ELF-1 (cell line): Measurements from ENCODE around the gene AGO4.
"Not testable (repeated sequence)": the region's sequence is repeated elsewhere in the genome, so short reads cannot be mapped to it uniquely, and the experiment has no call there.

Experiments used
- DNase-seq: peaks from one replicate; pipeline ENCODE4 v3.0.0-alpha.2; 2016; ENCODE audit warnings: low read depth, low spot score

Gene AGO4

DNA sequence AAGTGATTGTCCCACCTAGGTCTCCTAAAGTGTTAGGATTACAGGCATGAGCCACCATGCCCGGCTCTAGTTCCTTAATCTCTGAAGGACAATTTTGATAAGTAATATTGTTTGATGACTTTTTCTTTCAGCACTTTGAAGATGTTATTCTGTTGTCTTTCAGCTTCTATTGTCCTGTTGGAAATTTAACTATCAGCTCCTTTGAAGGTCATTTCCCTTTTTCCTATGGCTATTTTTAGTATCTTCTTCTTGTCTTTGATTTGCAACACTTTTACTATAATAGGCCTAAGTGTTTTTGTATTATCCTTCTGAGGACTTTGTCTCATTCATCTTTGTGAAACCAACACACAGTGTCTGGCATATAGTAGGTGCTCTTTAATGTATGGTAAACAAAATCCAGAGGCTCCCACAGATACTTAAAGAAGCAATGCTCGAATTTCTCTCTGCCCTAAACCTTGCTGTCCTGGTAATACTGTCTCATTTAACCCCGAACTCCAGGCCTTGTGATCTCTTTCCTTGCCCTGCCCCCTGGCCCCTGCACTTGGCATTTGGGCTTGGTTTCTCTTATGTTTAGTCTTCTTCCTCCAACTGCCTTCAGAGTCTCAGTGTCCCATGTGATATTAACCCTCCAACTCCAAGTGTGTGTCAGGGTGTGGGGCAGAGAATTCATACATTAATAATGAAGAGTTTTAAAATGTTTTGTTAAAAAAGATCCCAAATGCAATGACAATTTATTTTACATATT, 56.2 kb downstream of the AGO4 start:
- no peak for DNase-seq

- no peak for DNase-seq
These were observed 57.0 kb downstream of the AGO4 start for GRCh38 chr1:35864813-35865212.

DNA sequence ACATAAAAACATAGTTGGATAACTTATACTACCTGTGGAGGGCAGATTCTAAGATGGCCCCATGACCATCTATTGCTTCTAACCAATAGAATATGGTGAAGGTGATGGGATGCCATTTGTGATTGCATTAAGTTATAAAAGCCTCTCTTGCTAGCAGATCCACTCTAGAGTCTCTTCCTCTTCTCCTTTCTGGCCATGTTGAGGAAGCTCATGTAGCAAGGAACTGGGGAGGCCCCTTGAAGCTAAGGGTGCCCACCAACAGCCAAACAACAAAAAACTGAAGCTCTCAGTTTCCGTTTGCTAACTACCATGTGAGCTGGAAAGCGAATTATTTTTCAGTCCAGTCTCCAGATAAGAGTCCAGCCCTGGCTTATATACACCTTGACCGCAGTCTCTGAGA, 59.2 kb downstream of the AGO4 start:
- no peak for DNase-seq

DNA sequence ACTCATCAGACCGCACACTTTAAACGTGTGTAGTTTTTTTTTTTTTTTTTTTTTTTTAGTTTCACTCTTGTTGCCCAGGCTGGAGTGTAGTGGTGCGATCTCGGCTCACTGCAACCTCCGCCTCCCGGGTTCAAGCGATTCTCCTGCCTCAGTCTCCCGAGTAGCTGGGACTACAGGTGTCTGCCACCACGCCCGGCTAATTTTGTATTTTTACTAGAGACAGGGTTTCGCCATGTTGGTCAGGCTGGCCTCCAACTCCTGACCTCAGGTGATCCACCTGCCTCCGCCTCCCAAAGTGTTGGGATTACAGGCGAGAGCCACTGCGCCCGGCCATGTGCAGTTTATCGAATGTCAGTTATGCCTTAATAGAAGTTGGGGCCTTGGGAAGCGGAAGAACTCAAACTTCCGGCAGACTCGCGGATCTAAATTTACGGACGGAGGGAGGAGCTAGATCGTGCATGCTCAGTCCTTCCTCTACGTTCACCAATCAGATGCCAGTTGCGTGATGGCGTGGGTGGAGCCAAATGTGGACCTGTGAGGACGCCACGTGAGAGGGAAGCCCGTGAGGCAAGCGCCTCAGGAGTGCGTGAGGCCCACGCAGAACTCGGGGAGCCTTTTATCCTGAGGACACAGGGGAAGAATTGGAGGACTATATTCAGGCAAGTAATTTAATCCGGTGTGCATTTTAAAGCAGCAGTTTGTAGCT, 61.6 kb downstream of the AGO4 start:
- DNase-seq = peak; percentile 92

DNA sequence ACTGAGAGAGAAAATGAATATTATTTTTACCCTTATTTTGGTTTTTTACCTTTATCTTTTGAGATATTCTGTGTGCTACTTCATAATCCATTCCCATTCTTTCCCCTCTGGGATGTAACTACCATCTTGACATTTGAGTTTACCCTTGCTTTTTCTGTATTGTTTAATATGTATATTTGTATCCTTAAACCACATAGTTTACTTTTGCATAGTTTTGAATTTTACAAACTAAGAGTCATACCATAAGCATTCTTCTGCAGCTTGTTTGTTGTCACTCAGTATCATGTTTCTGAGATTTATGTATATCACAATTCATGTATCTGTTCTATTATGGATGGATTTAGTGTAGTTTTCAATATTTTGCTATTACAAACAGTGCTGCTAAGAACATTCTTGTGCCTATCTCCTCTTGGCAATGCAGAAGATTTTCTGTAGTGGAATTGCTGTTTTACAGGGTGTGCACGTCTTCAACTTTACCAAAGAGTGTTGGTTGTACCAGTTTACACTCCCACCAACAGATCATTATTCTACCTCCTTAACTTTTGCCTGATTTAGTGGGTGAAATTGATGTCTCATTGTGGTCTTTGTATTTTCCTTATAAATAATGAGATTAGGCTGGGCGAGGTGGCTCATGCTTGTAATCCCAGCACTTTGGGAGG, 63.0 kb downstream of the AGO4 start:
- DNase-seq = no peak

DNA sequence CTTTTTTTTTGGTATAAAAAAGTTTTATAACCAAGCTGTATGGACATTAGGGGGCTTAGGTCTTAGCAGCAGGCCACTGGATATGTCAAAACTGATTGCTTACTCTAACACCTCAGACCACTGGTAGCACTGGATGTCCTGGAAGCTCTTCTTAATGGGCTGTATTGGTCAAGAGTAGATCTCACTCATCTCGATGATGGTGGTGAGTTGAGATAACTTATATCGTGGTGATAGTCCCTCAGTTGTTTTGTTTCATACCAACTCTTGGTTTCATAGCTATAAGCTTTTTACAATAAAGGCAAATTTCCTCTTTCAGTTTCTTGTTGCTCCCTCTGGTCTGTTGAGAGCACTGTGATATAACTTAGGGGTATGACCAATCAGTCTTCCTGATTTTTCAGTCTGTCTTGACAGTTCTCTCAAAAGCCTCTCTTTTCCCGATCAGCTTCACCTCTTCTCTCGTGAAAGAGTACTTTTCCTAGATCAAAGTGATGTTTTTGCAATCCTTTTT, 65.5 kb downstream of the AGO4 start:
- no peak for DNase-seq

- DNase-seq = not testable (repeated sequence)
These were observed 66.3 kb downstream of the AGO4 start for GRCh38 chr1:35874115-35874514.

DNA sequence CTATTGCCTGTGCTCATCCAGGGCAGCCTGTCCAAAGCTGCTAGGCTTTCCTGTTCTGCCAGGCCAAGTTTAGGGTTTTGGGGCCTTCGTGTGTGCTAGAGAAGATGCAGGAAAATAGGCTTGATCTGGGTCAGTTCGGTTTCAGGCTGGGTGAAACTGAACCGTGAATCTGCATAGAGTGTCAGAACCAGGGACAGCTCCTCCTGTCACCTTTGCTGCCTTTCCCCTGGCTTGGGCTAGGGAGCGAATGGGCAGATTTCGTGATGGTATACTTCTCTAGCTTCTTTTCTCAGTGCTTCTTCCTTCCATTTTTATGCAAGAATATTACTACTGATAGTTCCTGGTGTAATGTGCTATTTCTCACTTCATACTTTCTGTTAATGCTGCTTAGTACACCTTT, 69.2 kb downstream of the AGO4 start:
- DNase-seq = peak; percentile 57

DNA sequence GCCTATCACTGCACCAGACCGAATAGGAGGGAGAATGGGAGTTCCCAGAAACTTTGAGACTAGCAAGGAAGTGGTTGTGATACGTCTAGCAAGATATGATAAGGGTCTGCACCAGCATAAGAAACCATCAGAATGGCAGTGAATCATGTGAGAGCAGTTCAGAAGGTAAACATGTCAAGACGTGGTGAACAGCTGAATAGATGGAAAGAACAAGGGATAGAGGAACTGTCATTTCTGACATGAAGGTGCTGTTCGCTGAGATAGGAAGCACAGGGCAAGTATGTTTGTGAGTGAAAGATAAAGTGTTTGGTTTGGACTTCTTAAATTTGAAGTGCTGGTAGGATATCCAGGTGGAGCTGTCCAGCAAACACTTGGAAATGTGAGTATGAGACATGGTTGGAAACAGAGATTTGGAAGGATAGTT, 74.0 kb downstream of the AGO4 start:
- DNase-seq = no peak

GRCh38 chr1:35882586-35882944, 74.7 kb downstream of the AGO4 start:
- DNase-seq = no peak

DNA sequence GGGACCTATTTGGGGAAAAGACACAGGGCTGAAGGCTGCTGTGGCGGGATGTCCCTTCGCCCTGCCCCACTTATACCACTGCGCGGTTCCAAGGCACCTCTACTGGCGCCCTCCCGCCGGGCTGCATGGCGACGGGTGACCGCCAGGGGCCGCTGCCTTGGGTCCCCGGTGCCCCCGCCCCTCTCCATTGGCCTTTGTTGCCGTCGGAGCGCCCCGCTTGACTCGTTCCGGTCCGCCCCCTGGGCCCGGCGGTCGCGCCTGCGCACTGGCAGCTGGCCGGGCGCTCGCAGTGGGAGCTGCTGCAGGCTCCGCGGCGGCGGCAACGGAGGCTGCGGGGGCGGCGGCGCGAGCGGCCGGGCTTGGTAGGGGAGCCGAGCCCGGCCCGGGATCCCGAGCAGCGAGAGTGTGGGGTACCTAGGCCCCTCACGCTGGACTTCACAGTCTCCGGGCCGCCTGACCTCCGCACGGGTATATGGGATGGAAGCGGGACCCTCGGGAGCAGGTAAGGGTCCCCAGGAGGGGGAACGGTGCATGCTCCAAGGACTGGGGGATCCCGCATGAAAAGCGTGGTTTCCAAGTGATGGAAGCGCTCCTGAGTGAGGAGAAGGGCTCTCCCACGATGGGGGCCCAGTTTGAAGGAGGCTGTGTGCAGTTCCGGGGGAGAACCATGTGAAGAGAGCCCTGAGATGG, 75.3 kb downstream of the AGO4 start, which contains the start of gene AGO1:
Gene AGO1, plus strand, starts transcription at position 265 of the 690 bp plus-strand sequence. Its CDS starts 213 bp downstream, at position 478.
- peak; percentile 95 for DNase-seq

- DNase-seq = peak; percentile 71
These were observed 75.9 kb downstream of the AGO4 start for GRCh38 chr1:35883635-35884101.

- no peak for DNase-seq
These were observed 77.1 kb downstream of the AGO4 start for GRCh38 chr1:35884934-35885333.

DNA sequence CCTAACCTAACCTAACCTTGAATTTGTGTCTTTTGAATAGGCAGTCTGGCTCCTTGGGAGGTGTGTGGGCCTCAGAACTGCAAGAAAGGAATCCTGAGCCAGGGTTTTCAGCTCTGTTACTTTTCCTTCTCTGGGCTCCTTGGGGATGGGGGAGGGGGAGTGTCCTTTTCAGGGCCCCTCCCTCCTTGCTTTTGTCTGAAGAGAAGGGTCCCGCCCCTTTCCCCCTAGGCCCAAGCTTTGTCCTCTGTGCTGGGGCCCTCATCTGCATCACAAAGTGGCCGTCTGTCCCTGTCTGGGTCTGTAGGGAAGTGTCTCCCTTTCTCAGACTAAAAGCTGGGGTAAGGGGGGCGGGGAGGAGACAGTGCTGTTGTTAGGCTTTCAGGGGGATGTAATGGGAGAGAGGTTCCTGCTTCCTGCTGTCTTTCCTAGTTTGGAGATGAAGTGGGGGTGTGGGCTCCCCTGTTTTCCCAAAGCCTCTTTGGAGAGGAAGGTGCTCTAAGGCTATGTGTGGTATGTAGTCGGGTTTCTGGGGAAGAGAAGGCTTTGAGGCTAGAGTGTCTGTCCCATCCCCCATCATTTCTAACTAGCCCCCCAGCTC, 78.2 kb downstream of the AGO4 start:
- DNase-seq = peak; percentile 98

DNA sequence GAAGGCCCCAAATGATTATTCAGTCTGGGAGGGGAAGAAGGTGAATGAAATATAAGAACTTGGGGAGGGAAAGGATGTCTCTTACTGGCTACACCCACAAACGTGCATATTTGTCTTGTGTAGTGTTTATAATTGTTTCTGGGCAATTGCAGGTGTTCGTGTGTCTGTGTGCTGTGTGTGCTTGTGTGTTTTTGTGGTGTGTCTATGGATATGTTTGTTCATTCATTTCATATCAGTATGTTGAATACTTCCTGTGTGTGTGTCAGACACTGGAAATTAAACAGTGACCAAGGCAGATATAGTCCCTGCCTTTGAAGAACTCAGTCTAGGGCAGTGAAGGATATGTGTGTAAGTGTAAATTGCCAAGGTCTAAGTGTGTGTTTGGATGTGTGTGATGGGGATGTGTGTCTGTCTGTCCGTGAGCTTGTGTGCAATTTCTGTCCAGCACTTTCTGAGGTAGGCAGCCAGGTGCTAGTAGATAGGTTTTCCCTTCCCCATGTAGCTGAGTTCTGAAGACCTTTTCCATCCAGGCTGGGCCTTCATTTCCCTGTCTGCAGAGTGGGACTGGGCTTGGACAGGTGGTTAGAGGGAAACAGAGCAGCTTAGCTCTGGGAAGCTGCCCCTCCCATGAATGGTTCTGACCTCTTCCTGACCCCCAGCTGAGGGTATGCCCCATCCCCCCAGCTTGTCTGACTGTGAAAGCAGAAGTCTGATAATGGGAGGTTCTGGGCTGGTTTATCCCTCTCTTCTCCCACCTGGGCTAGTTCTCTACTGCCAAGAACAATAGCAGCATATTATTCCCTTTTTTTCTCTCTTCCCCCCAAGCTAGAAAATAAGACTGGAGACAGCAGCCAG, 79.0 kb downstream of the AGO4 start:
- DNase-seq = peak; percentile 77

DNA sequence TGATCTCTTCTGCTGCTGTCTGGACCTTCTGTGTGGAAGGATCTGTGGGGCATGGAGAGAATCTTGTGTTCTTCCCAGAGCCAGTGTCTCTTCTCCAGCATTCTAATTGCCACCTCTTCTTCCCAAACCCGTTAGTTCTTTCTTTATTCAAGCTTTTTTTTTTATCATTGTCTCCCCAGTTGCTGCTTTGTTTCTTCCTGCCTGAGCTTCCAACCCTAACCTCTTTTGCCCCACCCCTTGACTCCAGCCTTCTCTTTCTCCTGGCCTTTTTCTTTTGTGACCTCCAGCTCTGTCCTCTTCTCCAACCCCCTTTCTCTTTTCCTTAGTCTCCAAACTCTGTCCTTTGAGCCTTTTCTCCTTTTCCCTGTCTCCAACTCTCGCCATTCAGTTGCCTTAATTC, 79.7 kb downstream of the AGO4 start:
- no peak for DNase-seq

DNA sequence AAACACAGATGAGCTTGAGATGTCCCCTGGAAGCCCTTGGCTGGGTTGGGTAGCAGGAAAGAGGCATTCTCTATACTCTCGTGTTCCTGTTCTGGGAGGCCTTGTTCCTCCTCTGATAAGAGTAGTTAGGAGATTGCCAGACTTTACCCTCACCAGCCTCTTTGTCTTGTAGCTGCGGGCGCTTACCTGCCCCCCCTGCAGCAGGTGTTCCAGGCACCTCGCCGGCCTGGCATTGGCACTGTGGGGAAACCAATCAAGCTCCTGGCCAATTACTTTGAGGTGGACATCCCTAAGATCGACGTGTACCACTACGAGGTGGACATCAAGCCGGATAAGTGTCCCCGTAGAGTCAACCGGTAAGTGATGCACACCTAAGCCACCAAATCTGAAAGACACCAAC, 80.4 kb downstream of the AGO4 start:
- no peak for DNase-seq

DNA sequence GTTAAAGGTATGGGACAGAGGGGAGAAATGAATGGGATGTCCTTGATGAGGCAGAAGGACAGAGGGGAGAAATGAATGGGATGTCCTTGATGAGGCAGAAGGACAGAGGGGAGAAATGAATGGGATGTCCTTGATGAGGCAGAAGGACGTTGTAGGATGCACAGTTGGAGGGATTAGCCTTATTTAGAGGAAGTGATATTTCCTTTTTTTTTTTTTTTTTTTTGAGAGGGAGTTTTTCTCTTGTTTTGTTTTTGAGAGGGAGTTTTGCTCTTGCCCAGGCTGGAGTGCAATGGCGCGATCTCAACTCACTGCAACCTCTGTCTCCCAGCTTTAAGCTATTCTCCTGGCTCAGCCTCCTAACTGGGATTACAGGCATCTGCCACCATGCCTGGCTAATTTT, 81.2 kb downstream of the AGO4 start:
- DNase-seq = not testable (repeated sequence)

DNA sequence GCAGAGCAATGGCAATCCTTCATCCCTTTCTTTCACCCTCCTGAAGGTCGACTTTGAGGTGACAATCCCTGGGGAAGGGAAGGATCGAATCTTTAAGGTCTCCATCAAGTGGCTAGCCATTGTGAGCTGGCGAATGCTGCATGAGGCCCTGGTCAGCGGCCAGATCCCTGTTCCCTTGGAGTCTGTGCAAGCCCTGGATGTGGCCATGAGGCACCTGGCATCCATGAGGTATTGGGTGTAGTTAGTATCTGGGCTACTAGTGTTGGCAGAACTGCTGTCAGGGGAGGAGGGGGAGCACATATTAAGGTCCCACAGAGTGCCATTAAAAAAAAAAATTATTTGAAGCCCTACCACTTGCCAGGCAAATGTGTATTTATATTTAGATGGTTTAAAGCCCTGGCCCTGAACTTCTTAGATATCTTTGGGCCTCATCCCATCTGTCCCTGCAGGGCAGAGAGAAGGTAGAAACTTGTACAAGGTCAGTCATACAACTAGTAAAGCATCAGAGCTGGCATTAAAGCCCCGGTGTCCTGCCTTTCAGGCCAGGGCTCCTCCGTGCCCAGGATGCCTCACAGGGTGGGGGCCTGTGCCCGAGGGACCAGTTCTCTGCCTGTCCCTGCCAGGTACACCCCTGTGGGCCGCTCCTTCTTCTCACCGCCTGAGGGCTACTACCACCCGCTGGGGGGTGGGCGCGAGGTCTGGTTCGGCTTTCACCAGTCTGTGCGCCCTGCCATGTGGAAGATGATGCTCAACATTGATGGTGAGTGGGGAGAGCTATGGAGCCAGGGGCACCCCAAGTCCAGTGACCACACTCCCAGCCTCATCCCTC, 85.4 kb downstream of the AGO4 start:
- no peak for DNase-seq
